Measurements from ENCODE around the gene PRCC. TPM values are rescaled to one million over a fixed set of nuclear protein-coding genes. Genes with fewer than 3 reads are reported as not detected.
A peak's percentile ranks its signal among the peaks of the same experiment; 100 is the strongest.

PRCC gene
- total RNA-seq, 1 donor from 2014 or later = 9.2 TPM

DNA sequence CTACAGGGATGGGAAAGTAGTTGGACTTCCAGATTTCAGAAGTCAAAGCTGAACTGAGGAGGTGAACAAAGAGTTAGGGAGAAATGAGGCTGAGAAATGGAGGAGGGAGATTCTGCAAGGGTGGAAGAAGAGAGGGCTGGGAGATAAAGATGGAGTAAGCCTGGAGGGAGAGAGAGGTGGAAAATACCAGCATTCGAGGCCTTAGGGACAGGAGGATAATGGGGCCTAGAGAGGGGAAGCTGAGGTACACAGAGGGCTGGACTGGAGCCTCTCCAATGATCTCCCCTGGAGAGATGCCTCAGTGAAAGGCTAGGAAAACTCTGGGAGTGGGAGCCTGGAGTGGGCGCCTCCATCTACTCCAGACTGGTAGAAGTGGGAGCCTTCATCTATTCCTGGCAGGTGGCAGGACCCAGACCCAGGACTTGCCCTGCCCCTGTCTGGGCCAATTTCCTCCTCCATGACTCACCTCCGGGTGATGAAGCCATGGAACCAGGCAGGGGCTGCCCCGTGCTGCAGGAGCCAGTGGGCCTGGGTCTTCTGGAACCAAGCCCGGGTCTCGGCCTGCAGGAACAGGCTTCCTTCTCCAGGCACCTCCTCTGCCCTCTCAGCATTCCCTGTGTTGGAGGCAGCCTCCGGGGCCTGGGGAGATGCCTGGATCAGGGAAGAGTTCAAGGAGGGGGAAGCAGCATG is 47.4 kb downstream of the PRCC start:
- H3K36me3 ChIP-seq (ENCODE audit: control insufficient read depth, insufficient read depth, low read length) = no peaks in the 10 kb centered on the region
- no peaks in the 10 kb centered on the region for H3K27me3 ChIP-seq (ENCODE audit: control insufficient read depth, insufficient read depth, low read length)
- TF ChIP-seq CTCF (IDR thresholded peaks at IDR 0.05; ENCODE audit: insufficient read depth, low read length, severe bottlenecking) = no peak
- H3K4me3 ChIP-seq (ENCODE audit: low read depth, low read length) = no peak overlapping the region
- no peak for FAIRE-seq
- peak; percentile 56 for DNase-seq (ENCODE audit: low read depth)

GRCh38 chr1:156815307-156815826 is 48.0 kb downstream of the PRCC start:
- H3K36me3 ChIP-seq (ENCODE audit: control insufficient read depth, insufficient read depth, low read length) = no peaks in the 10 kb centered on the region
- DNase-seq (ENCODE audit: low read depth) (peak; percentile 71), FAIRE-seq (no peak)
- H3K4me3 ChIP-seq (ENCODE audit: low read depth, low read length) = no peak overlapping the region
- TF ChIP-seq CTCF (IDR thresholded peaks at IDR 0.05; ENCODE audit: insufficient read depth, low read length, severe bottlenecking) = no peak
- no peaks in the 10 kb centered on the region for H3K27me3 ChIP-seq (ENCODE audit: control insufficient read depth, insufficient read depth, low read length)

GRCh38 chr1:156815961-156816422 is 48.7 kb downstream of the PRCC start:
- DNase-seq (ENCODE audit: low read depth) = no peak
- H3K36me3 ChIP-seq (ENCODE audit: control insufficient read depth, insufficient read depth, low read length) = no peaks in the 10 kb centered on the region
- no peak for TF ChIP-seq CTCF (IDR thresholded peaks at IDR 0.05; ENCODE audit: insufficient read depth, low read length, severe bottlenecking)
- no peak overlapping the region for H3K4me3 ChIP-seq (ENCODE audit: low read depth, low read length)
- H3K27me3 ChIP-seq (ENCODE audit: control insufficient read depth, insufficient read depth, low read length) = no peaks in the 10 kb centered on the region
- FAIRE-seq = no peak

GRCh38 chr1:156816561-156817328 is 49.4 kb downstream of the PRCC start, which contains the start of gene SH2D2A:
TSS of gene SH2D2A (minus strand) at chr1:156816848. CDS start at chr1:156816708, 140 bp downstream.
- no peaks in the 10 kb centered on the region for H3K36me3 ChIP-seq (ENCODE audit: control insufficient read depth, insufficient read depth, low read length)
- DNase-seq (ENCODE audit: low read depth) (peak; percentile 92), FAIRE-seq (no peak)
- TF ChIP-seq CTCF (IDR thresholded peaks at IDR 0.05; ENCODE audit: insufficient read depth, low read length, severe bottlenecking) = no peak
- no peaks in the 10 kb centered on the region for H3K27me3 ChIP-seq (ENCODE audit: control insufficient read depth, insufficient read depth, low read length)
- no peak within 1 kb of the TSS for H3K4me3 ChIP-seq (ENCODE audit: low read depth, low read length)

GRCh38 chr1:156821801-156822200 is 54.5 kb downstream of the PRCC start:
- no peak for TF ChIP-seq CTCF (IDR thresholded peaks at IDR 0.05; ENCODE audit: insufficient read depth, low read length, severe bottlenecking)
- no peak overlapping the region for H3K4me3 ChIP-seq (ENCODE audit: low read depth, low read length)
- no peak for FAIRE-seq
- no peaks in the 10 kb centered on the region for H3K27me3 ChIP-seq (ENCODE audit: control insufficient read depth, insufficient read depth, low read length)
- no peaks in the 10 kb centered on the region for H3K36me3 ChIP-seq (ENCODE audit: control insufficient read depth, insufficient read depth, low read length)
- DNase-seq (ENCODE audit: low read depth) = peak; percentile 69

Measured in bronchial epithelial cell (primary cell).